HCT116 (cell line): Measurements from ENCODE around the gene TM9SF4.

ENCODE experiments used
- EZH2 ChIP-seq: fragments of 200-600 bp; sonication (generic); IDR thresholded peaks from 2 replicates; pipeline ENCODE4 v1.6.1; 2017; ENCODE audit warnings: antibody characterized with exemption, mixed run types
- EZH2phosphoT487 ChIP-seq: fragments of 200-600 bp; IDR thresholded peaks from 2 replicates; pipeline ENCODE4 v1.6.1; 2018; ENCODE audit warnings: antibody characterized with exemption, borderline replicate concordance
- POLR2A ChIP-seq: IDR thresholded peaks from 2 replicates; pipeline ENCODE4 v1.7.0; 2011; ENCODE audit warnings: borderline replicate concordance; ENCODE audit not compliant: insufficient read depth, insufficient read length; ENCODE audit errors: extremely low read depth
- RAD21 ChIP-seq: IDR thresholded peaks from 2 replicates; pipeline ENCODE4 v1.6.1; 2012; ENCODE audit warnings: low read depth, mild to moderate bottlenecking
- SRF ChIP-seq: IDR thresholded peaks from 2 replicates; pipeline ENCODE4 v1.6.1; 2012; ENCODE audit warnings: low read depth
- ZFX ChIP-seq: fragments of 450-650 bp; IDR thresholded peaks from 2 replicates; pipeline ENCODE4 v1.6.1; 2017
- TF ChIP-seq, protein P1 (sequence below), 3 experiments: fragments of 200-600 bp in 1 of 3; sonication (generic) in 1 of 3; IDR thresholded peaks in 2 of 3; conservative IDR thresholded peaks in 1 of 3; 2 replicates each; pipeline ENCODE4 v1.5.1; 2012 to 2017; ENCODE audit warnings: low read depth in 2 of 3, low read length in 2 of 3, antibody characterized with exemption in 1 of 3, borderline replicate concordance in 1 of 3, control low read depth in 1 of 3, mild to moderate bottlenecking in 1 of 3, mixed read lengths in 1 of 3, mixed run types in 1 of 3, moderate library complexity in 1 of 3; ENCODE audit not compliant: insufficient read depth in 1 of 3
- TF ChIP-seq, protein P2 (sequence below): IDR thresholded peaks from 2 replicates; pipeline ENCODE4 v1.6.1; 2012

DNA sequence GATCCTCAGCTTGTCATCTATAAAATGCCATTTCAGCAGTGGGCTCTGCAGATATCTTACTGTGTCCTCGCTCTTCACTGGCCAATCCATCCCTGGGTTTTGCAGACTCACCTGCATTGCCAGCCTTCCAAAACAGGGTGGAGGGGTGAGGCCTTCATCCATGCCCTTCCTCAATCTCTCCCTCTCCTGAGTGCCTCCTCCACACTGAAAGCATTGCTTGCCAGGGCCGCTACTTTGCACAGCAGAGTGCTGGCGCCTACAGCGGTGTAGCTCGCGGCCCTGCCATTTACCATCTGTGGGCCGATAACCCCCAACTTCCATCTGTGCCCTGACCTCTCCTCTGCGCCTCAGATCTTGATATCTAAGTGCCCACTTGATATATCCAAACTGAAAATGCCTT is 29.4 kb downstream of the TM9SF4 start:
- TF ChIP-seq SRF, result no peak
- TF ChIP-seq, protein P1, sequence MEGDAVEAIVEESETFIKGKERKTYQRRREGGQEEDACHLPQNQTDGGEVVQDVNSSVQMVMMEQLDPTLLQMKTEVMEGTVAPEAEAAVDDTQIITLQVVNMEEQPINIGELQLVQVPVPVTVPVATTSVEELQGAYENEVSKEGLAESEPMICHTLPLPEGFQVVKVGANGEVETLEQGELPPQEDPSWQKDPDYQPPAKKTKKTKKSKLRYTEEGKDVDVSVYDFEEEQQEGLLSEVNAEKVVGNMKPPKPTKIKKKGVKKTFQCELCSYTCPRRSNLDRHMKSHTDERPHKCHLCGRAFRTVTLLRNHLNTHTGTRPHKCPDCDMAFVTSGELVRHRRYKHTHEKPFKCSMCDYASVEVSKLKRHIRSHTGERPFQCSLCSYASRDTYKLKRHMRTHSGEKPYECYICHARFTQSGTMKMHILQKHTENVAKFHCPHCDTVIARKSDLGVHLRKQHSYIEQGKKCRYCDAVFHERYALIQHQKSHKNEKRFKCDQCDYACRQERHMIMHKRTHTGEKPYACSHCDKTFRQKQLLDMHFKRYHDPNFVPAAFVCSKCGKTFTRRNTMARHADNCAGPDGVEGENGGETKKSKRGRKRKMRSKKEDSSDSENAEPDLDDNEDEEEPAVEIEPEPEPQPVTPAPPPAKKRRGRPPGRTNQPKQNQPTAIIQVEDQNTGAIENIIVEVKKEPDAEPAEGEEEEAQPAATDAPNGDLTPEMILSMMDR (IDR thresholded peaks at IDR 0.05 in 2 of 3, conservative IDR thresholded peaks at IDR 0.05 in 1 of 3; ENCODE audit: borderline replicate concordance in 1 of 3, insufficient read depth in 1 of 3, low read depth in 2 of 3, low read length in 2 of 3), result no peak
- TF ChIP-seq RAD21, result no peak
- TF ChIP-seq ZFX, result no peak
- TF ChIP-seq EZH2phosphoT487, result no peak
- TF ChIP-seq, protein P2, sequence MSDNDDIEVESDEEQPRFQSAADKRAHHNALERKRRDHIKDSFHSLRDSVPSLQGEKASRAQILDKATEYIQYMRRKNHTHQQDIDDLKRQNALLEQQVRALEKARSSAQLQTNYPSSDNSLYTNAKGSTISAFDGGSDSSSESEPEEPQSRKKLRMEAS, result no peak
- TF ChIP-seq POLR2A, result no peak
- TF ChIP-seq EZH2, result no peak
